C4-2B (cell line): Measurements from ENCODE around the gene CFAP46.

Experiments used
- ZFX ChIP-seq: fragments of 450-650 bp; IDR thresholded peaks from 2 replicates; pipeline ENCODE4 v1.6.1; 2017
- TF ChIP-seq, protein P1 (sequence below): fragments of 450-650 bp; conservative IDR thresholded peaks from 2 replicates; pipeline ENCODE4 v1.5.1; 2017; ENCODE audit warnings: mild to moderate bottlenecking

DNA sequence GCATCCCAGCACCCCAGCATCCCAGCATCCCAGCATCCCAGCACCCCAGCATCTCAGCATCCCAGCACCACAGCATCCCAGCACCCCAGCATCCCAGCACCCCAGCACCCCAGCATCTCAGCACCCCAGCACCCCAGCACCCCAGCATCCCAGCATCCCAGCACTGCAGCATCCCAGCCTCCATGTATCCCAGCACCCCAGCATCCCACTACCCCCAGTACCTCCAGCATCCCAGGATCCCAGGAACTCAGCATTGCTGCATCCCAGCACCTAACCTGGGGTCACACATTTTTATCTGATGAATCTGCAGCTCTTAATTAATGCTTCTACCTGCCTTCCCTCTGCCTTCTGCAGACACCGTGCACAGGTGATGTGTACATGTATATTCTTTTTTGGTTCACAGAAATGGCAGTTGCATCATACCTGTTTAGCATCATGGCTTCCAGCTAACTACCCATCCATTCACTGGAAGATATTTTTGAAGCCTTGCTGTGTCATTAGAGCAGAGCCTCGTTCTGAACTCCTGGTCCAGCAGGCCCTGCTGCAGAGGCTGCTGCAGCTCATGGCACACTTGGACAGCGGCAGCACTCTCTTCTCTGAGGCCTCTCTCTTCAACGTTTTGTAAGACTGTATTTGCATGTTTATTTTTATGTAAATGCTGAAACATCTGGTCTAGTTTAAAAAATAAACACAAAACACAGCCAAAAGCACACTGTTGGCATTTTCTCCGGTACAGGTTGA is 4.6 kb upstream of the CFAP46 start:
- TF ChIP-seq, protein P1, sequence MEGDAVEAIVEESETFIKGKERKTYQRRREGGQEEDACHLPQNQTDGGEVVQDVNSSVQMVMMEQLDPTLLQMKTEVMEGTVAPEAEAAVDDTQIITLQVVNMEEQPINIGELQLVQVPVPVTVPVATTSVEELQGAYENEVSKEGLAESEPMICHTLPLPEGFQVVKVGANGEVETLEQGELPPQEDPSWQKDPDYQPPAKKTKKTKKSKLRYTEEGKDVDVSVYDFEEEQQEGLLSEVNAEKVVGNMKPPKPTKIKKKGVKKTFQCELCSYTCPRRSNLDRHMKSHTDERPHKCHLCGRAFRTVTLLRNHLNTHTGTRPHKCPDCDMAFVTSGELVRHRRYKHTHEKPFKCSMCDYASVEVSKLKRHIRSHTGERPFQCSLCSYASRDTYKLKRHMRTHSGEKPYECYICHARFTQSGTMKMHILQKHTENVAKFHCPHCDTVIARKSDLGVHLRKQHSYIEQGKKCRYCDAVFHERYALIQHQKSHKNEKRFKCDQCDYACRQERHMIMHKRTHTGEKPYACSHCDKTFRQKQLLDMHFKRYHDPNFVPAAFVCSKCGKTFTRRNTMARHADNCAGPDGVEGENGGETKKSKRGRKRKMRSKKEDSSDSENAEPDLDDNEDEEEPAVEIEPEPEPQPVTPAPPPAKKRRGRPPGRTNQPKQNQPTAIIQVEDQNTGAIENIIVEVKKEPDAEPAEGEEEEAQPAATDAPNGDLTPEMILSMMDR: no peak
- TF ChIP-seq ZFX: no peak
